Measurements from ENCODE around the gene CIDEB.
A peak's percentile ranks its signal among the peaks of the same experiment; 100 is the strongest.
"Not testable (repeated sequence)": the region's sequence is repeated elsewhere in the genome, so short reads cannot be mapped to it uniquely, and the experiment has no call there.

Gene CIDEB, protein sequence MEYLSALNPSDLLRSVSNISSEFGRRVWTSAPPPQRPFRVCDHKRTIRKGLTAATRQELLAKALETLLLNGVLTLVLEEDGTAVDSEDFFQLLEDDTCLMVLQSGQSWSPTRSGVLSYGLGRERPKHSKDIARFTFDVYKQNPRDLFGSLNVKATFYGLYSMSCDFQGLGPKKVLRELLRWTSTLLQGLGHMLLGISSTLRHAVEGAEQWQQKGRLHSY

GRCh38 chr14:24307575-24308341, at the start of gene CIDEB:
Gene CIDEB (minus strand): TSS chr14:24307977. CDS start chr14:24307858, 119 bp downstream.
- peak in 24 of 51 donors; percentile 5 to 60 (median 34) for DNase-seq

- DNase-seq: no peak
Measured at GRCh38 chr14:24356208-24356607, 48.4 kb upstream of the CIDEB start.

DNA sequence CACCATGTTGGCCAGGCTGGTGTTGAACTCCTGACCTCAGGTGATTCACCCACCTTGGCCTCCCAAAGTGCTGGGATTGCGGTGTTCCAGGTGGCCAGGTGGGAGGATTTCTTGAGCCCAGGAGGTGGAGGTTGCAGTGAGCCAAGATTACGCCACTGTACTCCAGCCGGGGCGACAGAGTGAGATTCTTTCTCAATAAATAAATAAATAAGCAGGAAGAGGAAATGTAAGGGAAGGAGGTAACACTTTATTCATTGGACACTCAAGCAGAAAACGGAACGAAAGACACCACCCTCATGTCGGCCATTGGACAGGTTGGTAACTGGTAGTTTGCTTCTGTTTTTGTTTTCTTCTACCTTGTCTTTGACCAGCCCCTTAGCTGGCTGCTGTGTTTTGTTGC, 47.2 kb upstream of the CIDEB start:
- no peak for DNase-seq

DNA sequence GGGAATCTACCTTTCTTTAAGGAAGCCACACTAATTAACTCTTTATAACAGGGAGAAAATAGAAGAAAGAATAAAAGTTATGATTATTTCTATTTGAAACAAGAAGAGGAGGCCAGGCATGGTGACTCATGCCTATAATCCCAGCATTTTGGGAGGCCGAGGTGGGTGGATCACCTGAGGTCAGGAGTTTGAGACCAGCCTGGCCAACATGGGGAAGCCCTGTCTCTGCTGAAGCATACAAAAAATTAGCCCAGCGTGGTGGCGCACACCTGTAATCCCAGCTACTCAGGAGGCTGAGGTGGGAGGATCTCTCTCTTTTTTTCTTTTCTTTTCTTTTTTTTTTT, 46.7 kb upstream of the CIDEB start:
- not testable (repeated sequence) for DNase-seq

- no peak for DNase-seq
Measured at GRCh38 chr14:24353559-24354481, 46.0 kb upstream of the CIDEB start.

DNA sequence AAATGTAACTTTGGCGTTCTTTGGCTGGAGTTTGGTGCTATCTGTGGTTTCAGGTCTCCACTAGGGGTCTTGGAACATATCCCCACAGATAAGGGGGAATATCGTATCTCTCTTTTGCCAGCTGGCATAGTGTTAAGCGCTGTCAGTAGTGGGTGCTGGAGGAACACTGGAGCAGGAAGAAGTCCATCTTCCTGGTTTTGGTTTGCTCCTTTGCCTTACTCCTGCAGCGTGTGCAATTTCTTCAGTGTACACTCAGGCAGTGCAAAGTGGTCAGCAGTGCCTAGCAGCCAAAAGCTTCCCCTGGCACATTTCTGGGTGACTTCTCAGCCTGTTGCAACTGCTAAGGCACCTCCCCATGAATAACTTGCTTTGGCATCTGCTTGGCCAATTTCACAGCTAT, 43.7 kb upstream of the CIDEB start:
- no peak for DNase-seq

DNA sequence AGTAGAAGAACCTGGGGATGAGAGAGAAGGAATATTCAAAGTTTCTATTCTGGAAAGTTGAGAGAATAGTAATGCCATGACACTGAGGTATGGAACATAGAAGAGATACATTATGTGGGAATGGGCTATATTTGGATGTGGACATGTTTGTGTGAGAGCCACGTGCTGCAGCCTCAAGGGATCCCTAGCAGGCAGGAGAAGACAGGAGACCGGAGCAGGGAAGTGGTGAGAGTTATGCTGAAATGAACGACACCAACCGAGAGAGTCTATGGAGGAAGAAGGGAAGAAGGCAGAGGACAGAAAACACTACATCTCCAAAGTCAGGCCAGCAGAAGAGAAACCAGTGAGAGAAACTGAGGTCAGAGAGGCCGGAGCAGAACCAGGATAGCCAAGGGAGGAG, 42.0 kb upstream of the CIDEB start:
- no peak for DNase-seq

- DNase-seq: no peak
Measured at GRCh38 chr14:24348186-24348585, 40.4 kb upstream of the CIDEB start.

- DNase-seq: no peak
Measured at GRCh38 chr14:24347134-24347533, 39.4 kb upstream of the CIDEB start.

DNA sequence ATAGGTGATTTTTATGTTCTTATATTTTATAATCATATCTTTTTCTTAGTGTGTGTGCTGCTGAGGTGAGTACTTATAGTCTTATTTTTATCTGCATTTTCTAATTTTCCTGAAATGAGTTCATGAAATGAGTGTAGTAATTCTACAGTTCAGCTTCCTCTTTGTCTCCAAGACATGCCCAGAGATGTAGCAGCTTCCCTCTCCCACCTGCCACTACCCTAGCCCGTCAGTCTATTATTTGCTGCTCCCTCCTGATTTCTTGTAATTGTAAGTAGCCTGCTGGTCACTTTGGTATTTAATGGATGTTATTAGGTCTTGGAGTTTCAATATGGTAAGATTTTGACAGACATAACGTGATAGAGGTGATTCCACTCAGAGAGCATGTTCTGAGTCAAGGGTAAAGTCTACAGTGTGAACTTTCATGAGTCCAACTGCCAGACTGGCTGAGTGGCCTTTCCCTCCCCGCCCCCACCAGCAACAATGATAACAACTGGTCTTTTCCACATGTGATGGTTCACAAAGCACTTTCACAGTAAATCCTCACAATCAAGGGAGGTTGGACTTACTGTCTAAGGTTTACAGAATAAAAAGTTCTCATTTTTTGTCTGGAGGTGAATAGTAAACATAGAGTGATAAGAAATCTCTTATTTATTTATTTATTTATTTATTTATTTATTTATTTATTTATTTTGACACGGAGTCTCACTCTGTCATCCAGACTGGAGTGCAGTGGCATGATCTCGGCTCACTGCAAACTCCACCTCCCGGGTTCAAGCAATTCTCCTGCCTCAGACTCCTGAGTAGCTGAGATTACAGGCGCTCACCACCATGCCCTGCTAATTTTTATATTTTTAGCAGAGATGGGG, 36.3 kb upstream of the CIDEB start:
- DNase-seq: no peak

GRCh38 chr14:24342889-24343288, 35.1 kb upstream of the CIDEB start:
- DNase-seq: no peak

- DNase-seq: no peak
Measured at GRCh38 chr14:24340606-24341005, 32.8 kb upstream of the CIDEB start.

- no peak for DNase-seq
Measured at GRCh38 chr14:24339284-24340151, 31.7 kb upstream of the CIDEB start, which contains the start of gene RIPK3. Gene RIPK3 (minus strand): TSS chr14:24339991. CDS start chr14:24339826, 165 bp downstream.

GRCh38 chr14:24338843-24339242, 31.1 kb upstream of the CIDEB start:
- DNase-seq: no peak

- DNase-seq: no peak
Measured at GRCh38 chr14:24337824-24338175, 30.0 kb upstream of the CIDEB start.

- DNase-seq: no peak
Measured at GRCh38 chr14:24337144-24337823, 29.5 kb upstream of the CIDEB start.

- no peak for DNase-seq
Measured at GRCh38 chr14:24335461-24336171, 27.8 kb upstream of the CIDEB start.

DNA sequence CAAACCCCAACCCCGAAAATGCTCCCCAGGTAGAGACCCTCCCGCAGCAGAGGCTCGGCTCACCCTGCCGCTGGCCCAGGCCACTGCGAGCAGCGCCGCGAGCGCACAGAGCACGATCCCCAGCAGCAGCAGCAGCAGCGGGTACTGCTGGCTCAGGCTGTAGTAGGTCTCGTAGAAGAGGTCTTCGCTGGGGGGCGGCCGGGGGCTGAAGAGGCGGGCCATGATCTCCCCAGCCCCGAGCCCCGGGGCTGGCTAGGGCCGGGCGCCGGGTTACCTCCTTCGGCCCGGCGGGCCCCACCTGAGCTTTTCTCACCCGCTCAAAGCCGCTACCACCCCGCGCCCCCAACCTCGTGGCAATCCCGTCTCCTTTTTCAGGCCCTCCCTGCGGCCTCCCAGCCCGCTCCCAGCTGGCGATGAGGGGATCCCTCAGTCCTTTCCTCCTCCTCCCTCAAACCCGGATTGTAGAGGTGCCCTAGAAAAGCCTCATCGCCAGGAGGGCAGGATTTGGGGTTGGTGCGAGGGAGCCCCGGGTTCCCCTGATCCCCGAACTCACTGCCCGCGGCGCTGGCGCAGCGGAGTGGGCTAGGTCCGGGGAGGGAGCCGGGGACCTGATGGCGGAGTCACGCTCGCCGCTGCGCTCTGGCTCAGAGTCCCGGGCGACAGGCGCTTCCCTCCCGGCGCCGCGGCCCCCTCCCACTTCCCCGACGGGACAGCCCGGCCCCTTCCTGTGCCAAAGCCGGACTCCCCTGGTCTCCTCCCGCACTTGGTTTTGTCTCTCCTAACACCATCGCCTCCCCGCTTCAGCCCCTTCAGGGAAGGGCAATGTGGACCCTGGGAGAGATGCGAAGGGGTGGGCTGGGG, 26.9 kb upstream of the CIDEB start, which contains the start of gene ADCY4:
Gene ADCY4, minus strand, starts transcription at position 641 of the 861 bp plus-strand sequence. Its CDS starts 419 bp downstream, at position 222.
- DNase-seq: no peak
